Spleen (tissue), 7 donors: ENCODE measurements around the gene RNF225.
"Not testable (repeated sequence)": the region's sequence is repeated elsewhere in the genome, so short reads cannot be mapped to it uniquely, and the experiment has no call there.

Experiments
- CTCF ChIP-seq, 11 experiments: fragments of 200-600 bp in 7 of 11; fragments of 450-650 bp in 4 of 11; sonication (generic) in 4 of 11; IDR thresholded peaks in 8 of 11; conservative IDR thresholded peaks in 3 of 11; 1 replicate in 7 of 11; 2 replicates in 4 of 11; pipeline versions ENCODE4 v1.4.0 to v1.8.0; 2016 to 2021; ENCODE audit warnings: antibody characterized with exemption in 11 of 11, inconsistent platforms in 4 of 11, mild to moderate bottlenecking in 1 of 11
- POLR2A ChIP-seq, 3 donors: fragments of 450-650 bp; IDR thresholded peaks; one replicate each; pipeline ENCODE4 v1.5.1; 2017; ENCODE audit warnings: antibody characterized with exemption in 3 of 3, mild to moderate bottlenecking in 1 of 3
- POLR2AphosphoS5 ChIP-seq, 3 donors: sonication (generic); formaldehyde crosslinking; IDR thresholded peaks; one replicate each; pipeline ENCODE4 v1.5.1; 2017; ENCODE audit warnings: antibody characterized with exemption in 3 of 3
- donor health status: DM: no; HTN: no; CAD: no; lungs with moderate emphysema.
- donor health status: DM: no; HTN: no; CAD: no.
- donor health status: DM: no; HTN: no; CAD: no.

DNA sequence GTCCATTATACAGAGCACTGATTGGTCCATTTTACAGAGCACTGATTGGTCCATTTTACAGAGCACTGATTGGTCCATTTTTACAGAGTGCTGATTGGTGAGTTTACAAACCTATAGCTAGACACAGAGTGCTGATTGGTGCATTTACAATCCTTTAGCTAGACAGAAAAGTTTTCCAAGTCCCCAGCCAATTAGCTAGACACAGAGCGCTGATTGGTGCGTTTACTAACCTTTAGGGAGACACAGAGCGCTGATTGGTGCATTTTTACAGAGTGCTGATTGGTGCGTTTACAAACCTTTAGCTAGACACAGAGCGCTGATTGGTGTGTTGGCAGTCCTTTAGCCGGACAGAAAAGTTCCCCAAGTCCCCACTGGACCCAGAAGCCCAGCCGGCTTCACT, 47.5 kb downstream of the RNF225 start:
- TF ChIP-seq POLR2A (IDR thresholded peaks at IDR 0.05); CTCF (IDR thresholded peaks at IDR 0.05 in 8 of 11, conservative IDR thresholded peaks at IDR 0.05 in 3 of 11); POLR2AphosphoS5 (IDR thresholded peaks at IDR 0.05): not testable (repeated sequence)
